GM18502 (cell line): ENCODE data around the gene SPRYD3.
"Not testable (repeated sequence)": the region's sequence is repeated elsewhere in the genome, so short reads cannot be mapped to it uniquely, and the experiment has no call there.

Source experiments
- ATAC-seq: cut with Tn5 transposase; IDR thresholded peaks from one replicate; pipeline ENCODE4 v1.9.1; 2021; ENCODE audit warnings: mild to moderate bottlenecking; ENCODE audit not compliant: unreplicated experiment, poor library complexity

The SPRYD3 gene

DNA sequence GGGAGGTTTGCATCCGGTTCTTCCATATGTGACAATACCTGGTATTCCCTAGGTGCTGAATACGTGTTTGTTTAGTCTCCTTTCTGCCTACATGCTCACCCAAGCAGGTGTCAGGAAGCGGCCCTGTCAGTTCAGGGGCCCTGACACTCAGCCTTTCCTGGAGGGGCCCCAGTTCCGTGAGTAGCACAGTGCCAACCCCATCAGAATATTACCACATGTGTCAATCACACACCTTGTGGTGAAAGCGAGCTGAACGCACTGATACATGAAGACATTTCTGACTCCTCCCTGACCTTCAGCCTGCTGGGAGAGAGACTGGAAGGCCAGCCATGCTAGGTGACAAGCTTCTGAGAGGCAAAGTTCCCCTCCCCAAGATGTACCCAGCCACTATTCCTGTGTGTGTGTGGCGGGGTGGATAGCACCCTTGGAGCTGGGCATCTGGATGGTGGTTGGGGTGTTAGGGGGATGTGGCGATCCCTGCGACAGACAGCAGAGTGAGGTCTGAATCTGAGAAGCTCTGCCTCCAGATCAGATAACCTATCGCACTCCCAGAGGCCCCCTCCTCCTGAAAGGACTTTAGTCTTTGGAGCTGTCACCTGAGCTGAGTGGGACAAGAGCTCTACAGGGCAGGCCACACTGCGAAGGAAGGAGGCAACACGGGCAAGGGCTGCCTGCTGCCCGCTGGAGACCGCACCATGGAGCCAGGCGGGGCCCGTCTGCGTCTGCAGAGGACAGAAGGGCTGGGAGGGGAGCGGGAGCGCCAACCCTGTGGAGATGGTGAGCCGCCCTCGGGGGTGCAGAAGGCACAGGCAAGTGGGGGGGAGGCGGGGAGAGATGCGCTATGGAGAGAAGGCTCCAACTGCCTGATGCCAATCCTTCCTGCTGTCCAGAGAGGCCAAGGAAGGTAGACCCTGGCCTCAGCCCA, 24.0 kb upstream of the SPRYD3 start, which contains the start of gene SOAT2:
Gene SOAT2 (plus strand): TSS at position 604 of the 925 bp plus-strand sequence. CDS start 92 bp downstream, at position 696.
- peak; percentile 68 for ATAC-seq

DNA sequence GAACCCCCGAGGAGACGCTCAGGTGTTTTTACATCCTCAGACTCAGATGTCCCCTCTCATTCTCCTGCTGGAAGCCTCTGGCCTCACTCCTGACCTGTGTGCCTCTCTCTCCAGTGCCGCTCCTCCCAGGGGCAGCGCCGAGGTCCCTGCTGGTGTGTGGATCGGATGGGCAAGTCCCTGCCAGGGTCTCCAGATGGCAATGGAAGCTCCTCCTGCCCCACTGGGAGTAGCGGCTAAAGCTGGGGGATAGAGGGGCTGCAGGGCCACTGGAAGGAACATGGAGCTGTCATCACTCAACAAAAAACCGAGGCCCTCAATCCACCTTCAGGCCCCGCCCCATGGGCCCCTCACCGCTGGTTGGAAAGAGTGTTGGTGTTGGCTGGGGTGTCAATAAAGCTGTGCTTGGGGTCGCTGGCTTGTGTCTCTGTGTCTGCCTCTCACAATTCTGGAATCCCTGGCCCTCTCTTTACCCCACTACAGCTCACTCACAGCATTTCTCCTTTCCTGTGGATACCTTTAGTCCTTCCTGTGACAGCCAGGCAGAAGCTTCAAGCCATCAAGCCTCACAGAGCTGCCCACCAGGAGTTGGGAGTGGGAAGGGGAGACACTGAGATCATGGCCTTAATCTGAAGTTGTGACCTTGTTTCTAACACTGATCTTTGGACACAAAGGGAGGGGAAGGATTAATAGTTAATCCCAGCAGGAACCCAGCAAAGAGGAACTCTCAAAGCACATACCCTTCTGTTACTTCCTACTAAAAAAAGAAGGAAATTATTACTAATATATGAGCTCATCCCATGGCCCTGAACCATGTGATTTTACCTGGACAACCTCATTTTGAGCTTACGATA, 23.0 kb upstream of the SPRYD3 start:
- ATAC-seq, result no peak

DNA sequence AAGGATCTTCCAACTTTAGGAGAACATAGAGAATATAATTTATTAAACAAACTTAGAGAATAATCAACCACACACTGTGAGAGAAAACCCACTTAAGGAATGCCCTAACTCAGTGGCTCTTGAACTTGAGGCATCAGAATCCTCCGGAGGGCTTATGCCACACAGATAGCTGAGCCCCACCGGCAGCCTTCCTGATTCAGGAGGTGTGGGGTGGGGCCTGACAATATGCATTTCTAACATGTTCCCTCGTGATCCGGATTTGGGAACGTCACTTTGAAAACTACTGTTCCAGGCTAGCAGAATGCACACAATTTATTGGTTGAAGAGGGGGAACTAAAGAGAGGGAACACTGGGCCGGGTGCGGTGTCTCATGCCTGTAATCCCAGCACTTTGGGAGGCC, 22.1 kb upstream of the SPRYD3 start:
- ATAC-seq, result no peak

DNA sequence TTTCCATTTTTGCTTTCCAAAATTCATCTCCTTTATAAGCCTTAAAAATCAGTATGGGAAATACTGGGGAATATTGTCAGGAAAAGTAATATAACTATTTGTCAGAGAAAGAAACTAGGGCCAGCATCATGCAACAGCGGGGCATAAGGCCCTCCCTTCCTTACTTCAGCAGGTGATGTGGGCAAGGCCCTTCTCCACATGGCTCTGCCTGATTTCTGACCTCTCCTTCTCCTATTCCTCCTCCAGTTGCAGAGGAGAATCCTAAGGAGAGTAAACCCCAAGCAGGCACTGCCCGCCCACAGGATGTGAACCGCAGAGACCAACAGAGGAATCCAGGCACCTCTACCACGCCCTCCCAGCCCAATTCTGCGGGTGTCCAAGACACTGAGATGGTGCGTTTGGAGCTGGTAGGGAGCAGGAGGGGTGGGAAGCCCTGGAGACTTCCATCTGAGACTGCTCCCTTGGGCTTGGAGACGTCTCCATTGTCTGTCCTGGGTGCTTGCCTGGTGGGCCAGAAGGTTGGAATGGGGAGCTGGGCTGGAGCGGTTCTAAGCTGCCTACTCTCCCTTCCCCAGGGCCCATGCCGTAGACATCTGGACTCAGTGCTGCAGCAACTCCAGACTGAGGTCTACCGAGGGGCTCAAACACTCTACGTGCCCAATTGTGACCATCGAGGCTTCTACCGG, 21.4 kb upstream of the SPRYD3 start:
- ATAC-seq, result no peak

DNA sequence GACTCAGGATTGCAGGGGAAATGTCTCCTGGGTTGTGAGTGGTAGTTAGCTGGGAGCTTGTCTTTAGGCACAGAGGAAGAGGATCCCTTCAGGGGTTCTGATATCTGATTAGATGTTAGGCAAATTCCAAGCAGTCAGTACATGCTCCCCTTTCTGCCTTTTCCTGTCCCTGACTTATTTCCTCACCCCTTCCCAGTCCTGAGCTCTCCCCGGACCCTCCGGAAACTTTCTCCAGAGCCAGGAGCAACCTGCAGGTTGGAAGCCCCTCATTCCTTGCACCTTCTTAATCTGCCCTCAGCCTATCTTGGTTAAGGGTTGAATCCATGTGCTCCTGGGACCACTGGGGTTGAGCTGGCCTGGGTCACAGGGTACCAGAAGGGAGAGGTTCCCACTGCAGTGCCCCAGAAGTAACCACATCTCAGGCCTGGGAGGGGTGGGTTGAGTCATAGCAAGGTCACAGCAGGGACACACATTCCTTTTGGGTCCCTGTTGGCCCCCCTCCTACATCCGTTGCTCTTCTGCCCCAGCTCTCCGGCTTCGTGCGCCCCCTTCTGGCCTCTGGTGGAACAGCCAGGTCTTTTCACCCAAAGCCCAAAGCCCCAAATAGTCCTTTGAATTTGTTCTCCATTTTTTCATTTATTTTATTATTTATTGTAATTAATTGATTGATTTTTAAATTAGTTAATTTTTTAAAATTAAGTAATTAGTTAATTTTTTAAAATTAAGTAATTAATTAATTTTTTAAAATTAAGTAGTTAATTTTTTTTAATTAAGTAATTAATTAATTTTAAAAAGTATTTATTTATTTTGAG, 20.1 kb upstream of the SPRYD3 start:
- ATAC-seq, result no peak

DNA sequence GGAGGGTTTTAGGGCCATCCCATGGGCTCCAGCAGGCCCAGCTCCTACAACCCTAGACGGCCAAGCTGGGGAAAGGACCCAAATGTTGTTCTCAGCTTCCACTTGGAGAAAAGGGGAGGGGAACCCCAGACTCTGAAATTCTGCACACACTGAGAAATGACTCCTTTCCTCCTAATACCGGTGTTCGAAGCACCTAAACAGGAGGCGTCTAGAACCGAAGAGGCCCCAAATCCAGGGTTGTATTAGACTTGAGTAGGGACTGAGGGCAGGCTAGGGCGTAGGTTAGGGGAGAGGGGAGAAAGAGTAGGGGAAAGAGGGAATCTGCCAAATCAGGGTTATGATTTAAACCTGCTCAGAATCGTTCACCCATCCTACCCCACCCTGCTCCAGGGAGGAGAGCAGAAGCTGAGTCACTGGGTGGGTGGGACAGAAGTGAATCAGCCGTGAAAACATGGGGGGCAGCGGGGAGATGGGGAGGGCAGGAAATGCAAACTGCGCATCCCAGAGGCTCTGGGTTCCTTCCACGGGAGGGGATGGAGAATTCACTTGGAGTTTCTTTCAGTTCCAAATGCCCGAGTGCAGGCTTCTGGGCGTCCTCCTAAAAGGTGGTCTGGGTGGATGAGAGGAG, 19.3 kb upstream of the SPRYD3 start:
- ATAC-seq, result no peak

DNA sequence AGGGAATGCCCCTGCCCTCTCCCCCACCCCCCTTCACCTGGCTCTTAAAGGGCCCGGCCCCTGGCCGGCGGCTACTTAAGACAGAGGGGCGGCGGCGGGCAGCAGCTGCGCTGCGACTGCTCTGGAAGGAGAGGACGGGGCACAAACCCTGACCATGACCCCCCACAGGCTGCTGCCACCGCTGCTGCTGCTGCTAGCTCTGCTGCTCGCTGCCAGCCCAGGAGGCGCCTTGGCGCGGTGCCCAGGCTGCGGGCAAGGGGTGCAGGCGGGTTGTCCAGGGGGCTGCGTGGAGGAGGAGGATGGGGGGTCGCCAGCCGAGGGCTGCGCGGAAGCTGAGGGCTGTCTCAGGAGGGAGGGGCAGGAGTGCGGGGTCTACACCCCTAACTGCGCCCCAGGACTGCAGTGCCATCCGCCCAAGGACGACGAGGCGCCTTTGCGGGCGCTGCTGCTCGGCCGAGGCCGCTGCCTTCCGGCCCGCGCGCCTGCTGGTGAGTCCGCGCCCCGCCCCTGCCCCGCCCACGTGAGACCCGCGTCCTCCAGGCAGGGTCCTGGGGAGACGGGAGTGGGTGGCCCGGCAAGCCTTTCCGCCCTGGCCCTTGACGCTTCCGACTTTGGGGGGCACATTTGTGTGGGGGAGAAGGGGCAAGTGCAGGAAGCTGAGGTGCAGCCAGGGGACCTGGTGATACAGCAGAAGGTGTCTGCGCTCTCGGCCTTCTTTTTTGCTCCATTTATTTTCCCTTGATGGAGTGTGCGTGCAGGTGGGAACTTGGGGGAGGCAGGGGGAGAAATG, 18.6 kb upstream of the SPRYD3 start, which contains the start of gene IGFBP6:
Gene IGFBP6 (plus strand): TSS at position 104 of the 790 bp plus-strand sequence. CDS start 51 bp downstream, at position 155.
- no peak for ATAC-seq

DNA sequence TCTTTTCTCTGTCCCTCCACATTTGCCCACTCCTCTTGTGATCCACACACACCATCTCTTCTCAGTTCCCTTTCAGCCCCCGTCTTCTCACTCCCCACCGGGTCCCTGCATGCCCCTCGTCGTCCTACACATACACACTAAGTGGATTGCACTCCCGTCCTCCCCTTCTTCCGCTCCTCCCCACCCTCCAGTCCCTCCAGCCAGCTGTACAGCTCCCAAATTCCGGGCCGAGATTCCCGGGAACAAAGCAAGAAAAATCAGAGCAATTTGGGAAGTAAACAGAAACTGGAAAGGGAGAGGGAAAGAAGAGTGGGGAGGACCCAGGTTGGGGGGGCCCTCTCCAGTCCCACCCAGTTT, 18.0 kb upstream of the SPRYD3 start:
- no peak for ATAC-seq

DNA sequence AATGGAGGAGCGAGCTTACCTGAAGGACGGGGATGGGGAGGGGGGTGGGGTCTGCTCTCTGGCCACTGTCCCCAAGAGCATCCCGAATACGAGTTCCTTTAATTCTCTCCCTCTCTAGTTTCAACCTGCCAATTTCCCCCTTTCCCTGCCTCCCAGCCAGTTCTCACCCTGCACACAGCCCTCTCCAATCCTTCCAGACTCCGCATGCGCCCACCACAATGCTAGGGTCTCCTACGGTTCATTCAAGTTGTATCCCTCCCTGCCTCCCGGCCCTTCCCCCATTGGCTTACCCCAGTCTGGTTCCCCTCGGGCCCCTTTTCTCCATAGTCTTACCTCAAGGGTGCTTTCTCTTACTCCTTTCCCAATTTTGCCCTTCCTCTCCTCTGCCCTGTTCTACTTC, 17.6 kb upstream of the SPRYD3 start:
- no peak for ATAC-seq

DNA sequence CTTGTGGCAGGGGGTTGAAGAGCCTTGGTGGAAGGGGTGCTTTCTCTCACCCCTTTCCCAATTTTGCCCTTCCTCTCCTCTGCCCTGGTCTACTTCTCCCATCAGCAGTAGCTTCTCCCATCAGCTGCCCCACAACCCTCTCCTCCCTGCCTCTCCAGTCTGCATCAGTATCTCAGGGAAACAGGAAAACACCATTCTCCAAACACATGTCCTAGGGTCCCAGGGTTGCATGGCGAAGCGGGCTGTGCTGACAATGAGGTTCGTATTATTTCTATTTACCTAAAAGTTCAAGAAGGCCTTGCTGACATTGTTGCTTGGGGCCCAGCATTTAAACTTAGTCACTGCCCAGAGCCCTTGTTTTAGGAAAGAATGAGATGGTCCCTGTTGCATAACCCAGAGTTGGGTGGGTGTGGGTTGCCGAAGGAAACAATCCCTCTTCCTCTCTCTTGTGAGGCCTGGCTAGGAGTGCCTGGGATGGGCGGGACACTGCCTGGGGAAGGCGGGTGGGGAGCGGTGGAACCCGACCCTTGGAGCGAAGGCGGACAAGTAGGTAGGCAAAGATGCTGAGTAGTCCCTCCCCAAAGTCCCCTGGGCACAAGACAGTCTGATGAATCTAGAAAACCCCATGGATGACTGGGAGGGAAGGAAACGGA, 17.0 kb upstream of the SPRYD3 start:
- no peak for ATAC-seq

DNA sequence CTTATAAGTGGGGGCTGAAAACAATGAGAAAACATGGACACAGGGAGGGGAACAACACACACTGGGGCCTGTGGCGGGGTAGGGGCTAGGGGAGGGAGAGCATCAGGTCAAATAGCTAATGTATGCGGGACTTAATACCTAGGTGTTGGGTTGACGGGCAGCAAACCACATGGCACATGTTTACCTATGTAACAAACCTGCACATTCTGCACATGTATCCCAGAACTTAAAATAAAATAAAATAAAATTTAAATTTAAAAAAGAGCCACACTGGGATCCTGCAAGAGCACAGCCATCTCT, 16.4 kb upstream of the SPRYD3 start:
- not testable (repeated sequence) for ATAC-seq

DNA sequence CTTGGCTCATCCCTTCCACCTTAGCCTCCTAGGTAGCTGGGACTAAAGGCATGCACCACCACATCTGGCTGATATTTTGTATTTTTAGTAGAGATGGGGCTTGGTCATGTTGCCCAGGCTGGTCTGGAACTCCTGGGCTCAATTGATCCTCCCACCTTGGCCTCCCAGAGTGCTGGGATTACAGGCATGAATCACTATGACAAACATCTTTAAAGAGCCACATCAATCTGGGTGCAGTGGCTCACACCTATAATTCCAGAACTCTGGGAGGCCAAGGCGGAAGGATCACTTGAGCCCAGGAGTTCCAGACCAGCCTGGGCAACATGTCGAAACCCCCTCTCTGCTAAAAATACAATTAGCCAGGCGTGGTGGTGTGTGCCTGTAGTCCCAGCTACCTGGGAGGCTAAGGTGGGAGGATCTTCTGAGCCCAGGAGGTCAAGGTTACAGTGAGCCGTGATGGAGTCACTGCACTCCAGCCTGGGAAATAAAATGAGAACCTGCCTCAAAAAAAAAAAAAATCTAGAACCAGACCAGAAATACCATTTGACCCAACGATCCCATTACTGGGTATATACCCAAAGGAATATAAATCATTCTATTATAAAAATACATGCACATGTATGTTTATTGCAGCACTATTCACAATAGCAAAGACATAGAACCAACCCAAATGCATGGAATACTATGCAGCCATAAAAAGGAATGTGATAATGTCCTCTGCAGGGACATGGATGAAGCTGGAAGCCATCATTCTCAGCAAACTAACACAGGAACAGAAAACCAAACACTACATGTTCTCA, 15.8 kb upstream of the SPRYD3 start:
- ATAC-seq, result not testable (repeated sequence)

DNA sequence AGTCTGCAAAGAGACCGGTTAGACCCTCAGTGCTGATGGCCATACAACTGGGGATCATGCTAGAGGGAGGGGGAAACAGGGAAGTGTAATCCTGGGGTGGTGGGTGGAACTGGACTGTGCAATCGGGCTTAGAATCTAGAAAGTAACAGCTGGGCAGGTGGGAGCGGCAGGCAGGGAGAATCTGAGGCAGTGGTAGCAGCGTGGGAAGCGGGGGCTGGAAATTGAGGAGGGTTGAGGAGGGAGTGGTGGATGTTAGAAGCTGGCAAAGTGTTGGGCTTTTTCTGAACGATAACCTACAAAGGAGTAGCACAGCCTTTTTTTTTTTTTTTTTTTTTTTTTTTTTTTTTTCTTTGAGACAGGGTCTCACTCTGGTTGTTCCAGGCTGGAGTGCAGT, 15.2 kb upstream of the SPRYD3 start:
- ATAC-seq, result no peak

DNA sequence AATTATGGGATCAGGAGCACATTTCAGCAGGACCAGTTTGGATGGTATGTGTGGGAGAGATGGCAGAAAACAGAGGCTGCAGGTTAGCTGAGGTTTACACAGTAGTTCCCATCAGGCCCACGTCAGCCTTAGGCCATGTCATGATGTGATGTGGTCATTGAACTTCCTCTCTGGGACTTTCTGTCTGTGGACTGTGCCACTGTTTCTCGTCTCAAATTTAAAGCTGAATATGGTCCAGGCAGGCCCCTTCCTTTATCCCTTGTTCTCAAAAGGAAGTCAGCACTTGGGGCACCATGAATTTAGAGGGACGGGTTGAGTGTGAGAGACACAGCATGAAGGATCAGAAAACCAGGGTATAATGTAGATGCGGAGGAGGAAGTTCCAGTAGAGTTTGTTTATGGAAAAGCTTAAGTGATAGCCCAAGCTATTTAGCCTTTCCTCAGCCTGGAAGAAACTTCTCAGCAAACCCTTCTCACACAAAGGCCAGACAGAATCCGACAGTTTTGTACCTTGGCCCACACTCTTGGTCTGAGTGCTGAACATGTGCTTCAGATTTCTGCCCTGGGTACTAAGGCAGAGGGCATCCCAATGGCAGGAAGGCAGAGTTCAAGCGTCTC, 14.7 kb upstream of the SPRYD3 start:
- no peak for ATAC-seq

DNA sequence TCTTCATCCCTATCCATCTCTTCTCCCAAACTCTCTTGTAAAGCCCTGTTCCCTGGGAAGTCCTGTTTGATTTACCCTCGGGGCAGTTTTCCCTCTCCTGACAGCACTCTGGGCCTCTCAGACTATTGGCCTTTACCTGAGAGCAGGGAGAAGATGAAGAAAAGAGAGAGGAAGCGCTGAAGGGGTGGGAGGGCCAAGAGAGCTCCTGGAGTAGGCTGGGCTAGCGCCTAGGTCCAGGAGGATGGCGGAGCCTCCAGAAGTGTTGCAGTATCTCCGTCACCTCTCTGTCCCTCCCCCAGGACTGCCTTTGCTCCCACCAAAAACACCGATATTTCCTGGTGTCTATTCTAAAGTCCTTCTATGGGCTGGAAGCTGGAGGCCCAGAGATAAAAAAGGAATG, 12.6 kb upstream of the SPRYD3 start:
- no peak for ATAC-seq

DNA sequence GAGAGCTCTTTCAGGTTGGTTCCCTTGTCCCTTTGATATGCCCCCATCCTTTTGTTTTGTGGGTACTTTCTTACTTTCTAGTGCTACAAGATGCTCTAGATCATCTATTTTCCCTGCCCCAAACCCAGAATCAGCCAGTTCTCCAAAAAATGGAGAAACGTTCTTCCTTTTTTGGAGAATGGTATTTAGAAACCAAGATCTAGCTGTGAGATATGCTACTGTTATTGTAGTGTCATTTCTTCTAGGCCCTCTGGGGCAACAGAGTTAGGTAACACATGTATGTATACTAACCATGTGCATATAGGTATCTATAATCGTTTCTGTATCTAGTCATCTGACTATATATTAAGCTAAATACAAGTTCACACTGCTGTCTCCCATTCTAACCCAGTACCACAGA, 11.4 kb upstream of the SPRYD3 start:
- no peak for ATAC-seq

DNA sequence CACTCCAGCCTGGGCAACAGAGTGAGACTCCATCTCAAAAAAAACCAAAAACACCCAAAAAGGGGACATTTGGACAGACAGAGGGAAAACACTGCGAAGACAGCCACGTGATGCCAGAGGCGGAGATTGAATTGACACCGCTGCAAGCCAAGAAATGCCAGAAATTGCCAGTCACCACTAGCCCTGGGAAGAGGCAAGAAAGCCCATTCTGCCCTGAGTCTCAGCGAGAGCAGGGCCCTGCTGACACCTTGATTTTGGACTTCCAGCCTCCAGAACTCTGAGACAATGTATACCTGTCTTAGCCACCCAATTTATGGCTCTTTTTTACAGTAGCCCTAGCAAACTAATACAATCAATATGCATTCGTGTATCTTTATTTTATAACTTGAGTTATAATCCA, 10.9 kb upstream of the SPRYD3 start:
- no peak for ATAC-seq
